ENCODE measurements around the gene PRR3. TPM values are rescaled to one million over a fixed set of nuclear protein-coding genes. Genes with fewer than 3 reads are reported as not detected.
"Not testable (repeated sequence)": the region's sequence is repeated elsewhere in the genome, so short reads cannot be mapped to it uniquely, and the experiment has no call there.

The PRR3 gene
- 14.3 and 14.7 TPM in 2 replicates for total RNA-seq (2014; rRNA removed; shearing (Covaris generic))

DNA sequence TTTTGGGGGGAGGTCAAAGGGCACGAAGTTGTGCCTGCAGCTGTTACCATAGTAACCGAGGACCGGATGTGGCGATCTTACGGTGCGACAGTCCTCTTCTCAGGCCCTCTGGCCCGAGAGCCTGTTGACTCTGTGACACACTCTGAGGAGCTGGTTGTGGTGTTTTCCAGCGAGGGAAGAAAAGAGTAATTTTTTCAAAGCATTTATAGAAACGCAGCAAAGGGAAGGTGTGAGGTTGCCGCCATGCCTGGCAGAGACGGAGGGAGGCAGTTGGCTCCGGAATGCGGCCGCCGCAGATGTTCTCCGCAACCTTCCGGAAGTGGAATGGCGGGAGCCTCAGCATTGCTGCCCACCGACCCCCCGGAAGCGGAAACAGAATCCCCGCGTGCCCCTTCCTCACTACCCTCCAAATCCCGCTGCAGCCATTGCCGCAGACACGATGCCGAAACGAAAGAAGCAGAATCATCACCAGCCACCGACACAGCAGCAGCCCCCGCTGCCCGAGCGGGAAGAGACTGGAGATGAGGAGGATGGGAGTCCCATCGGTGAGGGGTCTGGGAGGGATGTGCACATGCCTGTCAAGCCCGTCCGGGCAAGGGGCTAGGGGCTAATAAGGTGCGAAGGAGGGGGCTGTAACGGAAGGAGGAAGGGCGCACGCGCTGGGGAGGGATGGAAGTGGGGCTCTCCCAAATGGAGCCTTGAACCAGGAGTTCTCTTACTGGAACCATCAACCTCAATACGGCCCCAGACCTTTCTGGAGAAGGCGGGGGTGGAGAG lies at the start of gene PRR3:
Gene PRR3 (plus strand): TSS at position 390 of the 777 bp plus-strand sequence. CDS start 50 bp downstream, at position 440.
- peak; percentile 90 for DNase-seq
- Histone ChIP-seq H3K4me3 (ENCODE audit: insufficient read depth, low read depth, low read length) (peak within 1 kb of the TSS; percentile 75), H3K27me3 (ENCODE audit: control insufficient read depth, insufficient read depth, low read length) (no peaks in the 10 kb centered on the region), H3K36me3 (replicated peaks; ENCODE audit: control insufficient read depth, insufficient read depth, low read length) (peaks cover 22% of the 10 kb centered on the region)

DNA sequence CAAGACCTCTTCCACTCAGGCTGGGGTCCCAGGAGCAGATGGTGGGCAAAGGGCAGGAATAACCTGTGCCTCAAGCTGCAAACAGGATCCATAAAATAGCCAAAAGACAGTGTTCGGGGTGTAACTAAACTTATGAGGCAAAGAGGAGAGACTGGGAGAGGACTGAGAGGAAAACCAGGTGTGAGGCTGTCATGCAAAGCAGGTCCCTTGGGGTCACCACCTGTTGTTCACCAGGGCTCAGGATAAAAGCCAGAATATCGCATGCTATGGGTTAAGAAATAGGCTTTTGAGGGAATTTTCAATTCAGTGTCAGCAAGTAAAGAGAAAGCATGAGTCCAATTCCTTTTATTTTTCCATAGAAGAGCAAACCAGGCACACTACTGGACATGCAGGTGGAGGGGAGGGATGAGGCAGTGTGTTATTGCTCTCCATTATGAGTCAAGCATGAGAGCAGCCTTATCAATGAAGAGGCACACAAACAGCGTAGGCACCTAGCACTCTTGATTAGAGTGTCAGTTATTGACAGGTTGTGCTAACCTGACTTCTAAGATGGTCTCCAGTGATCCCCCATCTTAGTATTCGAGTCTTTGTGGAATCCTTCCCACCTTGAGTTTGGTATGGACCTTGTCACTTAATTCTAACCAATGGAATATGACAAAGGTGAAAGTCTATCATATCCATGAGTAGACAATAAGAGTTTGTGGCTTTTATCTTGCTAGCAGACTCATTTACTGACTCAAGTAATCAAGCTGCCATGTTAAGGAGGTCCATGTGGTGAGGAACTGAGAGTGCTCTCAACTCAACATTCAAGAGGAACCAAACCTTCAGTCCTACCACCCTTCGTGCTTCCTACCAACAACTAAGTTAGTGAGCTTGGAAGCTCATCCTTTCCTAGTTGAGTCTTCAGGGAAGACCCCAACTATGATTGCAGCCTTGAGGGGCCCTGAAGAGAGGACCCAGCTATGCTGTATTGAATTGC lies 49.0 kb upstream of the PRR3 start:
- Histone ChIP-seq H3K36me3 (replicated peaks; ENCODE audit: control insufficient read depth, insufficient read depth, low read length) (no peaks in the 10 kb centered on the region), H3K4me3 (ENCODE audit: insufficient read depth, low read depth, low read length) (no peak overlapping the region), H3K27me3 (ENCODE audit: control insufficient read depth, insufficient read depth, low read length) (no peaks in the 10 kb centered on the region)
- DNase-seq = no peak

- DNase-seq = no peak
- H3K36me3 ChIP-seq (replicated peaks; ENCODE audit: control insufficient read depth, insufficient read depth, low read length) = no peaks in the 10 kb centered on the region
- H3K27me3 ChIP-seq (ENCODE audit: control insufficient read depth, insufficient read depth, low read length) = no peaks in the 10 kb centered on the region
- no peak overlapping the region for H3K4me3 ChIP-seq (ENCODE audit: insufficient read depth, low read depth, low read length)
Measured at GRCh38 chr6:30508890-30509736, 48.0 kb upstream of the PRR3 start.

DNA sequence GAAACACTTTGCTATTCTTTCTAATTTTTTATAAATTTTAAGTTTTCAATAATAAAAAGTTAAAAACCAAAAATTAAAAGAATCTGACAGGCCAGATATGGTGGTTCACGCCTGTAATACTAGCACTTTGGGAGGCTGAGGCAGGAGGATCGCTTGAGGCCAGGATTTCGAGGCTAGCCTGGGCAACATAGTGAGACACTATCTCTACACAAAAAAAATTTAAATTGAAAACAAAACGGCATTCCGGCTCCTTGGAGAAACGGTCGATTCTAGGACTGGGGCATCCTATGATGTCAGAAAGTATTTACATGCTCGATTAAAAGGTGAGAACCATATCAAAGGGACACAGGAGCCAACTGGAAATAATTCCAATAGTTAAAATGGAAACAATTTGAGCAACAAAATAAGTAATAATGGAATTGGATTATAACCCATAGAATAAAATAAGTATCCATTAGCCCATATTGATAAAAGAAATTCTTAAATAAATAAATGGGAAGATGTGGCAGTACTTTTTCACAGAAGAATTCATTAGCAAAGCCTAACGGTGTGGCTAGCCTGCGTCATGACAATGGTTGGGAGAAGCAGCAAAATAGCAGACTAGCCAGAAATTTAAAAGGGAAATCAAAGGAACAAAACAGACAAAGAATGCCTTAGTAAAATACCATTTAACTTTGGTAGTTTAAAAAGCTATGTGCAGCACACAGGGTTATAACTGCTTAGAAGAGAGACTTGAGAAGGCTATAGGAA lies 46.5 kb upstream of the PRR3 start:
- no peak overlapping the region for H3K4me3 ChIP-seq (ENCODE audit: insufficient read depth, low read depth, low read length)

GRCh38 chr6:30511169-30511546 lies 45.9 kb upstream of the PRR3 start:
- Histone ChIP-seq H3K36me3 (replicated peaks; ENCODE audit: control insufficient read depth, insufficient read depth, low read length) (no peaks in the 10 kb centered on the region), H3K27me3 (ENCODE audit: control insufficient read depth, insufficient read depth, low read length) (no peaks in the 10 kb centered on the region), H3K4me3 (ENCODE audit: insufficient read depth, low read depth, low read length) (no peak overlapping the region)
- no peak for DNase-seq

More for the DNA sequence above, 46.5 kb upstream of the PRR3 start:
- no peaks in the 10 kb centered on the region for H3K36me3 ChIP-seq (replicated peaks; ENCODE audit: control insufficient read depth, insufficient read depth, low read length)
- DNase-seq = no peak
- H3K27me3 ChIP-seq (ENCODE audit: control insufficient read depth, insufficient read depth, low read length) = no peaks in the 10 kb centered on the region

GRCh38 chr6:30513451-30513850 lies 43.6 kb upstream of the PRR3 start:
- H3K36me3 ChIP-seq (replicated peaks; ENCODE audit: control insufficient read depth, insufficient read depth, low read length) = no peaks in the 10 kb centered on the region
- no peak overlapping the region for H3K4me3 ChIP-seq (ENCODE audit: insufficient read depth, low read depth, low read length)
- H3K27me3 ChIP-seq (ENCODE audit: control insufficient read depth, insufficient read depth, low read length) = no peaks in the 10 kb centered on the region
- no peak for DNase-seq

GRCh38 chr6:30515106-30515505 lies 42.0 kb upstream of the PRR3 start:
- Histone ChIP-seq H3K36me3 (replicated peaks; ENCODE audit: control insufficient read depth, insufficient read depth, low read length) (no peaks in the 10 kb centered on the region), H3K4me3 (ENCODE audit: insufficient read depth, low read depth, low read length) (peak overlapping the region; percentile 50; the same call in 1 of the 2 replicates), H3K27me3 (ENCODE audit: control insufficient read depth, insufficient read depth, low read length) (no peaks in the 10 kb centered on the region)
- DNase-seq = peak; percentile 22

GRCh38 chr6:30515944-30516753 lies 40.9 kb upstream of the PRR3 start:
- Histone ChIP-seq H3K27me3 (ENCODE audit: control insufficient read depth, insufficient read depth, low read length) (no peaks in the 10 kb centered on the region), H3K36me3 (replicated peaks; ENCODE audit: control insufficient read depth, insufficient read depth, low read length) (no peaks in the 10 kb centered on the region), H3K4me3 (ENCODE audit: insufficient read depth, low read depth, low read length) (peak overlapping the region; percentile 50)
- DNase-seq = peak; percentile 88

DNA sequence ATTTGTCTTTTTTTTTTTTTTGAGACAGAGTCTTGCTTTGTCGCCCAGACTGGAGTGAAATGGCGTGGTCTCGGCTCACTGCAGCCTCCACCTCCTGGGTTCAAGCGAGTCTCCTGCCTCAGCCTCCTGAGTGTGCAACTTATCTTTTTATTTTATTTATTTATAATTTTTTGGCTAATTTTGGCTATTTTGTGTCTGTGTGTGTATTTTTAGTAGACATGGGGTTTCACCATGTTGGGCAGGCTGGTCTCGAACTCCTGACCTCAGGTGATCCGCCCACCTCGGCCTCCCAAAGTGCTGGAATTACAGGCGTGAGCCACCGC lies 40.4 kb upstream of the PRR3 start:
- H3K36me3 ChIP-seq (replicated peaks; ENCODE audit: control insufficient read depth, insufficient read depth, low read length); H3K27me3 ChIP-seq (ENCODE audit: control insufficient read depth, insufficient read depth, low read length); DNase-seq: not testable (repeated sequence)
- H3K4me3 ChIP-seq (ENCODE audit: insufficient read depth, low read depth, low read length) = peak overlapping the region; percentile 50

DNA sequence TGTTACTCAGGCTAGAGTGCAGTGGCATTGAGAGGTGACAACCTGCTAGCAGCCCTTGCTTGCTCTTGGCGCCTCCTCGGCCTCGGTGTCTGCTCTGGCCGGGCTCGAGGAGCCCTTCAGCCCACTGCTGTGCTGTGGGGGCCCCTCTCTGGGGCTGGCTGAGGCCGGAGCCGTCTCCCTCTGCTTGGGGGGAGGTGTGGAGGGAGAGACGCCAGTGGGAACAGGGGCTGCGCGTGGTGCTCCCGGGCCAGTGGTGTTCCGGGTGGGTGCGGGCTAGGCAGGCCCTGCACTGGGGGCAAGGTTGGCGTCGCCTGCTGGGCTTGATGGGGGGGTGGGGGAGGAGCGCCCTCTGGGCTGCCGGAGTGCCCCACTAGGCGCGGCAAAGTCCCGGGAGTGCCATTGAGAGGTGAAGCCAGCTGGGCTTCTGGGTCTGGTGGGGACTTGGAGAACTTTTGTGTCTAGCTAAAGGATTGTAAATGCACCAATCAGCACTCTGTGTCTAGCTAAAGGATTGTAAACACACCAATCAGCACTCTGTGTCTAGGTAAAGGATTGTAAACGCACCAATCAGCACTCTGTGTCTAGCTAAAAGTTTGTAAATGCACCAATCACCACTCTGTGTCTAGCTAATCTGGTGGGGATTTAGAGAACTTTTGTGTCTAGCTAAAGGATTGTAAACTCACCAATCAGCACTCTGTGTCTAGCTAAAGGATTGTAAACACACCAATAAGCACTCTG lies 39.2 kb upstream of the PRR3 start:
- not testable (repeated sequence) for H3K27me3 ChIP-seq (ENCODE audit: control insufficient read depth, insufficient read depth, low read length); DNase-seq; H3K4me3 ChIP-seq (ENCODE audit: insufficient read depth, low read depth, low read length); H3K36me3 ChIP-seq (replicated peaks; ENCODE audit: control insufficient read depth, insufficient read depth, low read length)

GRCh38 chr6:30518505-30519145 lies 38.5 kb upstream of the PRR3 start:
- H3K4me3 ChIP-seq (ENCODE audit: insufficient read depth, low read depth, low read length); H3K36me3 ChIP-seq (replicated peaks; ENCODE audit: control insufficient read depth, insufficient read depth, low read length); H3K27me3 ChIP-seq (ENCODE audit: control insufficient read depth, insufficient read depth, low read length); DNase-seq: not testable (repeated sequence)

GRCh38 chr6:30520522-30520921 lies 36.6 kb upstream of the PRR3 start:
- H3K4me3 ChIP-seq (ENCODE audit: insufficient read depth, low read depth, low read length) = no peak overlapping the region
- no peak for DNase-seq

More at GRCh38 chr6:30520522-30520921, 36.6 kb upstream of the PRR3 start:
- Histone ChIP-seq H3K27me3 (ENCODE audit: control insufficient read depth, insufficient read depth, low read length) (no peaks in the 10 kb centered on the region), H3K36me3 (replicated peaks; ENCODE audit: control insufficient read depth, insufficient read depth, low read length) (no peaks in the 10 kb centered on the region)
